Activated T-helper 17 cell treated with anti-CD3 and anti-CD28 coated beads, Interleukin-2, amount 50 U/mL, for 72 hours (primary cell): ENCODE results near the gene SLC29A3. TPM values are rescaled to one million over a fixed set of nuclear protein-coding genes. Genes with fewer than 3 reads are reported as not detected.

ENCODE experiments used
- ATAC-seq: fragments of 150-1000 bp; cut with Tn5 transposase; replicated peaks from 2 replicates; pipeline ENCODE4 v1.10.0; 2021; ENCODE audit warnings: mild to moderate bottlenecking, moderate library complexity
- H3K27ac Mint-ChIP-seq: one replicate; pipeline ENCODE4 v1.8.0; 2022; ENCODE audit warnings: mixed read lengths
- H3K27me3 Mint-ChIP-seq: one replicate; pipeline ENCODE4 v1.8.0; 2022; ENCODE audit warnings: mixed read lengths
- H3K36me3 Mint-ChIP-seq: one replicate; pipeline ENCODE4 v1.8.0; 2022; ENCODE audit warnings: low read depth, mild to moderate bottlenecking, mixed read lengths
- H3K4me1 Mint-ChIP-seq: one replicate; pipeline ENCODE4 v1.8.0; 2022; ENCODE audit warnings: mixed read lengths
- H3K4me3 Mint-ChIP-seq: one replicate; pipeline ENCODE4 v1.8.0; 2022; ENCODE audit warnings: mild to moderate bottlenecking, mixed read lengths
- H3K9me3 Mint-ChIP-seq: one replicate; pipeline ENCODE4 v1.8.0; 2022; ENCODE audit warnings: mixed read lengths
- total RNA-seq, 2 donors: library from RNA; stranded (reverse); gene quantifications; one replicate each; pipeline ENCODE4 v1.2.3, GENCODE V29; 2022

The SLC29A3 gene
- total RNA-seq, 2 donors from 2014 or later = 2.7 to 3.4 TPM

GRCh38 chr10:71409516-71410104 is 90.6 kb downstream of the SLC29A3 start:
- Mint-ChIP-seq H3K4me1 (no peaks in the 10 kb centered on the region), H3K27ac (no peak overlapping the region), H3K9me3 (peaks cover 4% of the 10 kb centered on the region), H3K36me3 (no peaks in the 10 kb centered on the region), H3K4me3 (no peak overlapping the region), H3K27me3 (peaks cover 3% of the 10 kb centered on the region)
- no peak for ATAC-seq

Other genes with a start within 250 kb of the SLC29A3 start
- gene UNC5B, start 106.7 kb upstream of the SLC29A3 start, total RNA-seq = under 1 TPM in 1 of 2 donors, not detected in 1; 0.04 TPM
- gene CDH23, start 77.7 kb downstream of the SLC29A3 start, total RNA-seq = 10 to 100 TPM in 1 of 2 donors, under 1 TPM in 1; 0.09 to 16.2 TPM